Cardiac muscle cell (in vitro differentiated cells and primary cell): Measurements from ENCODE around the gene CEBPZ. TPM values are rescaled to one million over a fixed set of nuclear protein-coding genes. Genes with fewer than 3 reads are reported as not detected.
A peak's percentile ranks its signal among the peaks of the same experiment; 100 is the strongest.

Source experiments
- DNase-seq, 2 donors: peaks; one replicate each; pipeline versions ENCODE4 v3.0.0 to v3.0.0-alpha.2; 2010 to 2017; ENCODE audit warnings: low read depth in 1 of 2, low spot score in 1 of 2
- H3K27ac ChIP-seq: fragments of 200-600 bp; sonication (generic); 2 replicates; pipeline ENCODE4 v1.5.1; 2016
- H3K27me3 ChIP-seq: fragments of 200-600 bp; sonication (generic); 2 replicates; pipeline ENCODE4 v1.6.0; 2016; ENCODE audit warnings: control low read depth
- H3K36me3 ChIP-seq: fragments of 200-600 bp; sonication (generic); 2 replicates; pipeline ENCODE4 v1.5.1; 2016; ENCODE audit warnings: control low read depth
- H3K4me1 ChIP-seq: fragments of 200-600 bp; sonication (generic); 2 replicates; pipeline ENCODE4 v1.8.1; 2017; ENCODE audit warnings: low read depth, mild to moderate bottlenecking, mixed run types
- H3K4me3 ChIP-seq: fragments of 200-600 bp; sonication (generic); 2 replicates; pipeline ENCODE4 v1.5.1; 2016; ENCODE audit warnings: mild to moderate bottlenecking
- H3K9me3 ChIP-seq: fragments of 200-600 bp; sonication (generic); 2 replicates; pipeline ENCODE4 v1.5.1; 2017; ENCODE audit warnings: low read depth, mild to moderate bottlenecking, control low read depth
- polyA plus RNA-seq: library from polyadenylated mRNA; unstranded; fragments of >200 nt; fragmentation: Nextera tagmentation; extraction: Ambion mirVana; gene quantifications from 2 replicates; pipeline ENCODE4 v1.2.1, GENCODE V29; 2016
- total RNA-seq: library from RNA; depleted of rRNA; stranded (reverse); fragments of >200 nt; gene quantifications from 2 replicates; pipeline ENCODE4 v1.2.3, GENCODE V29; 2016
- TF ChIP-seq, protein P1 (sequence below): IDR thresholded peaks from 2 replicates; pipeline ENCODE4 v1.5.1; 2012; ENCODE audit warnings: low read depth, mild to moderate bottlenecking, low read length

The CEBPZ gene
- total and polyA plus RNA-seq, 2 experiments from 2014 or later = 18.9 to 27.9 TPM

DNA sequence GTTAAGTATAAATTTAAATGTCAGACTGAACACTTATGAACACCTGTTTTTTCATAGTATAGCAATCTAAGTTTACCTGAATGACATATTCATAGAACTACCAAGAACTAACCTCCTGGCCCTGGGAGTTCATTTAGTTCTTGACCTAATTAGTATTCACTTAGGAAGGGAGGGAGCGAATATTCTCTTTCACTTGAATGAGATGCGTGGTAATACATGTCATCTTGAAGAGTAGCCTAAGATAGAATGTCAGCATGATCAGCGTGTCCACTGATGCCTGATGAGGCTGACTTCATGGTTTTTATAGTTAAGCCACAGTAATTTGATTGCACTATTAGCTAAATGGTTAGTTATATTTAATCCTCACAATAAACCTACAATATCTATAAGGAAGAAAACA lies 13.4 kb upstream of the CEBPZ start:
- Histone ChIP-seq H3K27ac (no peak overlapping the region), H3K4me3 (no peak overlapping the region), H3K4me1 (no peaks in the 10 kb centered on the region), H3K36me3 (peaks cover 67% of the 10 kb centered on the region), H3K27me3 (no peaks in the 10 kb centered on the region), H3K9me3 (no peaks in the 10 kb centered on the region)
- no peak for DNase-seq
- TF ChIP-seq, protein P1, sequence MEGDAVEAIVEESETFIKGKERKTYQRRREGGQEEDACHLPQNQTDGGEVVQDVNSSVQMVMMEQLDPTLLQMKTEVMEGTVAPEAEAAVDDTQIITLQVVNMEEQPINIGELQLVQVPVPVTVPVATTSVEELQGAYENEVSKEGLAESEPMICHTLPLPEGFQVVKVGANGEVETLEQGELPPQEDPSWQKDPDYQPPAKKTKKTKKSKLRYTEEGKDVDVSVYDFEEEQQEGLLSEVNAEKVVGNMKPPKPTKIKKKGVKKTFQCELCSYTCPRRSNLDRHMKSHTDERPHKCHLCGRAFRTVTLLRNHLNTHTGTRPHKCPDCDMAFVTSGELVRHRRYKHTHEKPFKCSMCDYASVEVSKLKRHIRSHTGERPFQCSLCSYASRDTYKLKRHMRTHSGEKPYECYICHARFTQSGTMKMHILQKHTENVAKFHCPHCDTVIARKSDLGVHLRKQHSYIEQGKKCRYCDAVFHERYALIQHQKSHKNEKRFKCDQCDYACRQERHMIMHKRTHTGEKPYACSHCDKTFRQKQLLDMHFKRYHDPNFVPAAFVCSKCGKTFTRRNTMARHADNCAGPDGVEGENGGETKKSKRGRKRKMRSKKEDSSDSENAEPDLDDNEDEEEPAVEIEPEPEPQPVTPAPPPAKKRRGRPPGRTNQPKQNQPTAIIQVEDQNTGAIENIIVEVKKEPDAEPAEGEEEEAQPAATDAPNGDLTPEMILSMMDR = no peak

DNA sequence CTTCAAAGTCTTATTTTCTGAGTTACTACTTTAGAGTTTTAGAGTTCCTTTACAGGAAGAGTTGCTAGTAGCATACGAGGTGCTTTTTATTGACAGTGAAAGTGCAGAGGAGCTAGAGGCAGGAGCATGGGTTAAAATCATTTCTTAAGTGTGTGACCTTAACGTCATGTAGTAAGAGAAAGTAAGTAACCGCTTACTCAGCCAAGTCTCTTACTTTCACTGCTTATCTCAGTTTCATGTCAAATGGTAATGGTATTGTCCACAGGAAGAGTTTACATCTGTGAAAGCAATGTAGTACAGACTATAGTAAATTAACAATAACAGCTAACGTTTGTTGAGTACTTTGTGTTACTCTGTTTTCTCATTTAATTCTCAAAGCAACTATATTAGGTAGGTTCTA lies 12.6 kb upstream of the CEBPZ start:
- H3K4me1 ChIP-seq = no peaks in the 10 kb centered on the region
- no peak overlapping the region for H3K4me3 ChIP-seq
- H3K27me3 ChIP-seq = no peaks in the 10 kb centered on the region
- TF ChIP-seq, protein P1 = no peak
- peak in 1 of 2 donors; percentile 25 for DNase-seq
- no peaks in the 10 kb centered on the region for H3K9me3 ChIP-seq
- peaks cover 67% of the 10 kb centered on the region for H3K36me3 ChIP-seq
- no peak overlapping the region for H3K27ac ChIP-seq

GRCh38 chr2:37243435-37243834 lies 12.0 kb upstream of the CEBPZ start:
- no peaks in the 10 kb centered on the region for H3K27me3 ChIP-seq
- peaks cover 62% of the 10 kb centered on the region for H3K36me3 ChIP-seq
- no peaks in the 10 kb centered on the region for H3K9me3 ChIP-seq
- no peaks in the 10 kb centered on the region for H3K4me1 ChIP-seq
- DNase-seq = no peak
- TF ChIP-seq, protein P1 = no peak
- H3K27ac ChIP-seq = no peak overlapping the region
- no peak overlapping the region for H3K4me3 ChIP-seq

GRCh38 chr2:37232131-37232933 lies 936 bp upstream of the CEBPZ start:
- Histone ChIP-seq H3K4me3 (peak overlapping the region; percentile 95), H3K27ac (peak overlapping the region; percentile 90), H3K27me3 (no peaks in the 10 kb centered on the region), H3K9me3 (no peaks in the 10 kb centered on the region), H3K4me1 (peaks cover 5% of the 10 kb centered on the region), H3K36me3 (peaks cover 13% of the 10 kb centered on the region)
- peak in 1 of 2 donors; percentile 15 for DNase-seq
- TF ChIP-seq, protein P1 = no peak

DNA sequence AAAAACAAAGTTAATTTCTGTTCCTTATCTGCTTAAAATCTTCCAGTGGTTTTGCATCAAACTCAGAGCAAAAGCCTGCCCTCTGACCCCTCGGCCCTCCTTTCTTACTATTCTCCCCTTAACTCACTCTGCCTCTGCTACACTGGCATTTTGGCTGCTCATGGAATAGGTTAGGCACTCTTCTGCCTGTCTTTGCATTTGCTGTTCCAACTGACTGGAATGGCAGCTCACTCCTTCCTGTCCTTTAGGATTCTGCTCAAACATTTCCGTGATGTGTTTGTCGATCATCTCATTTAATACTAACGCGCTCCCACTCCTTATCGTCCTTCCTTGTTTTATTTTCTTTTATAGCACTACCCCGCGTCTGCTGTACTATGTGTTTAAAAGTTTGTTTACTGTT lies 815 bp downstream of the CEBPZ start:
- H3K36me3 ChIP-seq = peaks cover 17% of the 10 kb centered on the region
- H3K4me3 ChIP-seq = peak overlapping the region; percentile 95
- DNase-seq = peak; percentile 3 to 8
- peak overlapping the region; percentile 90 for H3K27ac ChIP-seq
- peaks cover 5% of the 10 kb centered on the region for H3K4me1 ChIP-seq
- no peaks in the 10 kb centered on the region for H3K27me3 ChIP-seq
- TF ChIP-seq, protein P1 = no peak
- no peaks in the 10 kb centered on the region for H3K9me3 ChIP-seq
